HepG2 (cell line): ENCODE measurements around the gene COPE. TPM values are rescaled to one million over a fixed set of nuclear protein-coding genes. Genes with fewer than 3 reads are reported as not detected.

Experiments
- ATAC-seq: fragments of 200-7000 bp; cut with Tn5 transposase; 3 replicates; pipeline ENCODE4 v1.9.1; 2020; ENCODE audit warnings: mild to moderate bottlenecking, moderate library complexity
- BruUV-seq: library from RNA; stranded (reverse); fragments of 400-500 nt; replicated peaks from 2 replicates; lab custom pipeline; 2021; lab: Mats Ljungman, UMichigan
- CTCF ChIA-PET: fragments of 300-600 bp; formaldehyde crosslinking; extraction: SDS; loops from one replicate; lab custom pipeline; 2021; ENCODE audit warnings: low total read pairs, inconsistent platforms, low intra/inter-chr PET ratio; lab: Yijun Ruan, JAX
- POLR2A ChIA-PET: fragments of 350-600 bp; sonication (Branson Sonifier 250); formaldehyde crosslinking; loops from one replicate; lab custom pipeline; 2020; ENCODE audit warnings: antibody characterized with exemption, inconsistent platforms; lab: Yijun Ruan, JAX
- DNase-seq: peaks from one replicate; pipeline ENCODE4 v3.0.0-alpha.2; 2015; ENCODE audit warnings: low spot score
- FAIRE-seq: peaks from 3 replicates; lab custom pipeline; 2011; peaks lifted over from hg19 to GRCh38; lab: Jason Lieb, UNC
- H2AFZ ChIP-seq: one replicate; pipeline ENCODE4 v1.6.1; 2011; ENCODE audit warnings: low read length, inconsistent platforms
- H3K27ac ChIP-seq: fragments of 300-600 bp; 3 replicates; pipeline ENCODE4 v1.8.0; 2011; ENCODE audit warnings: mixed run types, mild to moderate bottlenecking, mixed read lengths, low read length, inconsistent platforms; ENCODE audit not compliant: insufficient read depth; ENCODE audit errors: extremely low read length
- H3K27me3 ChIP-seq, 2 experiments: fragments of 200-600 bp in 1 of 2; 2 replicates in 1 of 2; 3 replicates in 1 of 2; pipeline versions ENCODE4 v1.6.0 to v1.8.0; 2011; ENCODE audit warnings: low read length in 2 of 2, mild to moderate bottlenecking in 2 of 2, moderate library complexity in 2 of 2, inconsistent platforms in 1 of 2; ENCODE audit not compliant: insufficient read depth in 2 of 2, control insufficient read depth in 1 of 2
- H3K36me3 ChIP-seq, 2 experiments: fragments of 200-600 bp in 1 of 2; replicated peaks in 1 of 2; 2 replicates in 1 of 2; 3 replicates in 1 of 2; pipeline versions ENCODE4 v1.5.1 to v1.8.0; 2011; ENCODE audit warnings: low read length in 2 of 2, inconsistent platforms in 1 of 2; ENCODE audit not compliant: insufficient read depth in 2 of 2, control insufficient read depth in 1 of 2
- H3K4me1 ChIP-seq: 2 replicates; pipeline ENCODE4 v1.5.1; 2012; ENCODE audit warnings: low read length, inconsistent platforms; ENCODE audit not compliant: insufficient read depth
- H3K4me2 ChIP-seq: 2 replicates; pipeline ENCODE4 v1.6.0; 2011; ENCODE audit warnings: low read depth, low read length, inconsistent platforms
- H3K4me3 ChIP-seq, 3 experiments: fragments of 200-600 bp in 1 of 3; sonication (generic), shearing (Covaris generic) in 1 of 3; replicated peaks in 1 of 3; 2 replicates each; pipeline ENCODE4 v1.5.1; 2011 to 2016; ENCODE audit warnings: low read length in 3 of 3, inconsistent platforms in 2 of 3, low read depth in 2 of 3, mild to moderate bottlenecking in 2 of 3, control low read depth in 1 of 3, mixed read lengths in 1 of 3; ENCODE audit not compliant: insufficient read depth in 1 of 3
- H3K79me2 ChIP-seq: one replicate; pipeline ENCODE4 v1.6.1; 2011; ENCODE audit warnings: low read length, inconsistent platforms; ENCODE audit not compliant: insufficient read depth
- H3K9ac ChIP-seq: 2 replicates; pipeline ENCODE4 v1.6.0; 2011; ENCODE audit warnings: mild to moderate bottlenecking, low read depth, low read length, inconsistent platforms; ENCODE audit not compliant: insufficient read depth
- H3K9me3 ChIP-seq: 2 replicates; pipeline ENCODE4 v1.5.1; 2012; ENCODE audit warnings: mild to moderate bottlenecking, low read length
- H4K20me1 ChIP-seq: 2 replicates; pipeline ENCODE4 v1.6.0; 2011; ENCODE audit warnings: inconsistent platforms, mild to moderate bottlenecking, low read length, moderate library complexity; ENCODE audit not compliant: insufficient read depth
- RBFOX2 ChIP-seq: fragments of 200-400 bp; formaldehyde crosslinking; IDR thresholded peaks from 2 replicates; pipeline ENCODE4 v1.6.1; 2017; ENCODE audit warnings: low read depth, mild to moderate bottlenecking, low read length
- ZFP82 ChIP-seq: sonication (generic); formaldehyde crosslinking; IDR thresholded peaks from 2 replicates; pipeline ENCODE4 v1.5.1; 2020; ENCODE audit warnings: mild to moderate bottlenecking, missing genetic modification reagents, borderline replicate concordance
- ZMYM3 ChIP-seq: sonication (generic); formaldehyde crosslinking; IDR thresholded peaks from 2 replicates; pipeline ENCODE4 v1.5.1; 2020; ENCODE audit warnings: mild to moderate bottlenecking, missing genetic modification reagents
- ZNF629 ChIP-seq: sonication (generic); formaldehyde crosslinking; conservative IDR thresholded peaks from 2 replicates; pipeline ENCODE4 v1.5.0; 2020; ENCODE audit warnings: missing genetic modification reagents
- WGBS: methylation state at CpG from one replicate; pipeline ENCODE4 v1.1.6; 2017; ENCODE audit warnings: low lambda C conversion rate; 5-methylcytosine and 5-hydroxymethylcytosine counted together
- in situ Hi-C: cut with HindIII; loops from 2 replicates; pipeline ENCODE4 v1.10.0; 2017; ENCODE audit warnings: low pct_unique_long_range_greater_than_20kb; ENCODE audit not compliant: extremely low pct_ligation_motif_present
- intact Hi-C: fragments of 100-400 bp; cut with micrococcal nuclease; formaldehyde crosslinking; loops from one replicate; pipeline ENCODE4 v1.10.0; 2022; ENCODE audit not compliant: unreplicated experiment
- polyA plus RNA-seq, 8 experiments: library from polyadenylated mRNA; depleted of rRNA in 3 of 8; stranded (reverse) in 7 of 8; unstranded in 1 of 8; fragments of >200 nt; fragmentation: Illumina TruSeq in 4 of 8; extraction: Trizol in 4 of 8; gene quantifications; 2 replicates each; pipeline versions ENCODE4 v1.2.1 to v1.2.3, GENCODE V29; 2011 to 2016; ENCODE audit warnings: low read depth in 4 of 8, missing spikeins in 1 of 8, mixed read lengths in 1 of 8; ENCODE audit not compliant: insufficient read depth in 1 of 8
- total RNA-seq, 5 experiments: library from RNA; depleted of rRNA; stranded (reverse); fragments of >200 nt; fragmentation: Illumina TruSeq; extraction: Trizol; gene quantifications; 2 replicates each; pipeline ENCODE4 v1.2.3, GENCODE V29; 2016; ENCODE audit warnings: low read depth in 1 of 5
- TF ChIP-seq, protein P1 (sequence below): sonication (generic); formaldehyde crosslinking; IDR thresholded peaks from 2 replicates; pipeline ENCODE4 v1.5.1; 2020; ENCODE audit warnings: missing genetic modification reagents, mild to moderate bottlenecking, borderline replicate concordance
- TF ChIP-seq, protein P2 (sequence below): sonication (generic); formaldehyde crosslinking; IDR thresholded peaks from 2 replicates; pipeline ENCODE4 v1.5.0; 2020; ENCODE audit warnings: mild to moderate bottlenecking, missing genetic modification reagents

COPE gene
- total and polyA plus RNA-seq, 2 of the 13 experiments (the other 11 are each of a cell fraction or from before 2014, with no cell fraction given) = 189 to 205 TPM

DNA sequence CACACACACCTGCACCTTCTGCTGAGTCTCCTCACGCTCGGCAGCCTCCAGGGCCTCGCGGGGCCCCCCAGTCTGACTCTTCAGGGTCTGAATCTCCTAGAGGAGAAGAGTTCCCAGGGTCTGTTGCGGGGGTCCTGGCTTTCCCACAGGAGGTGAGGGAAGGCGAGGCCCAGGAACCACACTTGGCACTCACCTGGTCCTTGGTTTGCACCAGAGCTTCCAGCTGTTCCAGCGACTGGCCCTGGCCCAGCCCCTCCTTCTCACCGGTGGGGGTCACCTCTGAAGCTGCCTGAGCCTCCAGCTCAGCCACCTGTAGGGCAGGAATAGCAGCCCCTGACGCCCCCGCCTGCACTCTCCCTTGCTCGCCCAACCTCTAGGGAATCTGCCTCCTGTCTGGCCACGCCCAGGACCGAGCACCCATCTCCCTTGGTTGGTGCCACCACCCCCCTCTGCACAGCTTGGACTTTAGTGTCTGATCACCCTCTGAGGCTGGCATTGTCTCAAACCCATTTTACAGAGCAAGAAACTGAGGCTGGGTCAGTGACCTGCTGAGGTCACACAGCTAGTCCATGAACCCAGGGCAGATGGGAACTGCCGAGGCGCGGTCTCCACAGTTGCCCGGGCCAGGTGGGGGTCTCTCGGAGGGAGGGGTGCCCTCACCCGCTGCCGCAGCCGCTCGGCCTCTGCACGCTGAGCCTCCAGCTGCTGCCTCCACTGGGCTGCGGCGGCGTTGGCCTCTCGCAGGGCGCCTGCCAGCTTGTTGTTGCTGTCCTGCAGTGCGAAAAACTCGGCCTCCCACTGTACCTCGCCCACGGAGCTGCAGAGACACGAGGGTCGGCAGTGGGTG, 12.4 kb upstream of the COPE start:
- no peaks in the 10 kb centered on the region for H3K9me3 ChIP-seq
- ChIA-PET CTCF (no interaction called here), POLR2A (interaction anchor here (0.7 kb wide), 1 partner anchor 12 kb away, joined by 3 read pairs; the partner anchor contains the start of genes COPE and DDX49)
- H3K27me3 ChIP-seq = no peaks in the 10 kb centered on the region
- H4K20me1 ChIP-seq = no peaks in the 10 kb centered on the region
- no peak overlapping the region for H3K4me3 ChIP-seq
- H2AFZ ChIP-seq = no peak overlapping the region
- H3K27ac ChIP-seq = no peak overlapping the region
- H3K4me2 ChIP-seq = no peak overlapping the region
- DNase-seq (no peak), FAIRE-seq (no peak), ATAC-seq (peak; percentile 19)
- no TSS peak for BruUV-seq
- no peaks in the 10 kb centered on the region for H3K79me2 ChIP-seq
- no peaks in the 10 kb centered on the region for H3K4me1 ChIP-seq
- WGBS = 97% methylated on average over 16 of the region's 34 CpGs
- intact Hi-C loops = no loop called here
- peaks cover 6 to 11% of the 10 kb centered on the region in 2 experiments; a peak in 4 of 5 replicates for H3K36me3 ChIP-seq
- in situ Hi-C loops = no loop called here
- H3K9ac ChIP-seq = no peak overlapping the region
- TF ChIP-seq ZFP82 (no peak), ZNF629 (peak; percentile 86), RBFOX2 (0 out of 2 replicates have a peak, but pooled peaks have one; percentile 15), ZMYM3 (CRISPR knock-in tag) (0 out of 2 replicates have a peak, but pooled peaks have one; percentile 25)
- TF ChIP-seq, protein P1, sequence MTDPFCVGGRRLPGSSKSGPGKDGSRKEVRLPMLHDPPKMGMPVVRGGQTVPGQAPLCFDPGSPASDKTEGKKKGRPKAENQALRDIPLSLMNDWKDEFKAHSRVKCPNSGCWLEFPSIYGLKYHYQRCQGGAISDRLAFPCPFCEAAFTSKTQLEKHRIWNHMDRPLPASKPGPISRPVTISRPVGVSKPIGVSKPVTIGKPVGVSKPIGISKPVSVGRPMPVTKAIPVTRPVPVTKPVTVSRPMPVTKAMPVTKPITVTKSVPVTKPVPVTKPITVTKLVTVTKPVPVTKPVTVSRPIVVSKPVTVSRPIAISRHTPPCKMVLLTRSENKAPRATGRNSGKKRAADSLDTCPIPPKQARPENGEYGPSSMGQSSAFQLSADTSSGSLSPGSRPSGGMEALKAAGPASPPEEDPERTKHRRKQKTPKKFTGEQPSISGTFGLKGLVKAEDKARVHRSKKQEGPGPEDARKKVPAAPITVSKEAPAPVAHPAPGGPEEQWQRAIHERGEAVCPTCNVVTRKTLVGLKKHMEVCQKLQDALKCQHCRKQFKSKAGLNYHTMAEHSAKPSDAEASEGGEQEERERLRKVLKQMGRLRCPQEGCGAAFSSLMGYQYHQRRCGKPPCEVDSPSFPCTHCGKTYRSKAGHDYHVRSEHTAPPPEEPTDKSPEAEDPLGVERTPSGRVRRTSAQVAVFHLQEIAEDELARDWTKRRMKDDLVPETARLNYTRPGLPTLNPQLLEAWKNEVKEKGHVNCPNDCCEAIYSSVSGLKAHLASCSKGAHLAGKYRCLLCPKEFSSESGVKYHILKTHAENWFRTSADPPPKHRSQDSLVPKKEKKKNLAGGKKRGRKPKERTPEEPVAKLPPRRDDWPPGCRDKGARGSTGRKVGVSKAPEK (CRISPR knock-in tag) = no peak
- TF ChIP-seq, protein P2, sequence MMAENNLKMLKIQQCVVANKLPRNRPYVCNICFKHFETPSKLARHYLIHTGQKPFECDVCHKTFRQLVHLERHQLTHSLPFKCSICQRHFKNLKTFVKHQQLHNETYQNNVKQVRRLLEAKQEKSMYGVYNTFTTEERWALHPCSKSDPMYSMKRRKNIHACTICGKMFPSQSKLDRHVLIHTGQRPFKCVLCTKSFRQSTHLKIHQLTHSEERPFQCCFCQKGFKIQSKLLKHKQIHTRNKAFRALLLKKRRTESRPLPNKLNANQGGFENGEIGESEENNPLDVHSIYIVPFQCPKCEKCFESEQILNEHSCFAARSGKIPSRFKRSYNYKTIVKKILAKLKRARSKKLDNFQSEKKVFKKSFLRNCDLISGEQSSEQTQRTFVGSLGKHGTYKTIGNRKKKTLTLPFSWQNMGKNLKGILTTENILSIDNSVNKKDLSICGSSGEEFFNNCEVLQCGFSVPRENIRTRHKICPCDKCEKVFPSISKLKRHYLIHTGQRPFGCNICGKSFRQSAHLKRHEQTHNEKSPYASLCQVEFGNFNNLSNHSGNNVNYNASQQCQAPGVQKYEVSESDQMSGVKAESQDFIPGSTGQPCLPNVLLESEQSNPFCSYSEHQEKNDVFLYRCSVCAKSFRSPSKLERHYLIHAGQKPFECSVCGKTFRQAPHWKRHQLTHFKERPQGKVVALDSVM (CRISPR knock-in tag) = peak; percentile 60
